HepG2 (cell line): Measurements from ENCODE around the gene TMEM132D. TPM values are rescaled to one million over a fixed set of nuclear protein-coding genes. Genes with fewer than 3 reads are reported as not detected.

ENCODE experiments used
- ATAC-seq: fragments of 200-7000 bp; cut with Tn5 transposase; 3 replicates; pipeline ENCODE4 v1.9.1; 2020; ENCODE audit warnings: mild to moderate bottlenecking, moderate library complexity
- BruUV-seq: library from RNA; stranded (reverse); fragments of 400-500 nt; replicated peaks from 2 replicates; lab custom pipeline; 2021; lab: Mats Ljungman, UMichigan
- CTCF ChIA-PET: fragments of 300-600 bp; formaldehyde crosslinking; extraction: SDS; loops from one replicate; lab custom pipeline; 2021; ENCODE audit warnings: low total read pairs, inconsistent platforms, low intra/inter-chr PET ratio; lab: Yijun Ruan, JAX
- POLR2A ChIA-PET: fragments of 350-600 bp; sonication (Branson Sonifier 250); formaldehyde crosslinking; loops from one replicate; lab custom pipeline; 2020; ENCODE audit warnings: antibody characterized with exemption, inconsistent platforms; lab: Yijun Ruan, JAX
- DNase-seq: peaks from one replicate; pipeline ENCODE4 v3.0.0-alpha.2; 2015; ENCODE audit warnings: low spot score
- FAIRE-seq: peaks from 3 replicates; lab custom pipeline; 2011; peaks lifted over from hg19 to GRCh38; lab: Jason Lieb, UNC
- H2AFZ ChIP-seq: one replicate; pipeline ENCODE4 v1.6.1; 2011; ENCODE audit warnings: low read length, inconsistent platforms
- H3K27ac ChIP-seq: fragments of 300-600 bp; 3 replicates; pipeline ENCODE4 v1.8.0; 2011; ENCODE audit warnings: mixed run types, mild to moderate bottlenecking, mixed read lengths, low read length, inconsistent platforms; ENCODE audit not compliant: insufficient read depth; ENCODE audit errors: extremely low read length
- H3K27me3 ChIP-seq, 2 experiments: fragments of 200-600 bp in 1 of 2; 2 replicates in 1 of 2; 3 replicates in 1 of 2; pipeline versions ENCODE4 v1.6.0 to v1.8.0; 2011; ENCODE audit warnings: low read length in 2 of 2, mild to moderate bottlenecking in 2 of 2, moderate library complexity in 2 of 2, inconsistent platforms in 1 of 2; ENCODE audit not compliant: insufficient read depth in 2 of 2, control insufficient read depth in 1 of 2
- H3K36me3 ChIP-seq, 2 experiments: fragments of 200-600 bp in 1 of 2; replicated peaks in 1 of 2; 2 replicates in 1 of 2; 3 replicates in 1 of 2; pipeline versions ENCODE4 v1.5.1 to v1.8.0; 2011; ENCODE audit warnings: low read length in 2 of 2, inconsistent platforms in 1 of 2; ENCODE audit not compliant: insufficient read depth in 2 of 2, control insufficient read depth in 1 of 2
- H3K4me1 ChIP-seq: 2 replicates; pipeline ENCODE4 v1.5.1; 2012; ENCODE audit warnings: low read length, inconsistent platforms; ENCODE audit not compliant: insufficient read depth
- H3K4me2 ChIP-seq: 2 replicates; pipeline ENCODE4 v1.6.0; 2011; ENCODE audit warnings: low read depth, low read length, inconsistent platforms
- H3K4me3 ChIP-seq, 3 experiments: fragments of 200-600 bp in 1 of 3; sonication (generic), shearing (Covaris generic) in 1 of 3; replicated peaks in 1 of 3; 2 replicates each; pipeline ENCODE4 v1.5.1; 2011 to 2016; ENCODE audit warnings: low read length in 3 of 3, inconsistent platforms in 2 of 3, low read depth in 2 of 3, mild to moderate bottlenecking in 2 of 3, control low read depth in 1 of 3, mixed read lengths in 1 of 3; ENCODE audit not compliant: insufficient read depth in 1 of 3
- H3K79me2 ChIP-seq: one replicate; pipeline ENCODE4 v1.6.1; 2011; ENCODE audit warnings: low read length, inconsistent platforms; ENCODE audit not compliant: insufficient read depth
- H3K9ac ChIP-seq: 2 replicates; pipeline ENCODE4 v1.6.0; 2011; ENCODE audit warnings: mild to moderate bottlenecking, low read depth, low read length, inconsistent platforms; ENCODE audit not compliant: insufficient read depth
- H3K9me3 ChIP-seq: 2 replicates; pipeline ENCODE4 v1.5.1; 2012; ENCODE audit warnings: mild to moderate bottlenecking, low read length
- H4K20me1 ChIP-seq: 2 replicates; pipeline ENCODE4 v1.6.0; 2011; ENCODE audit warnings: inconsistent platforms, mild to moderate bottlenecking, low read length, moderate library complexity; ENCODE audit not compliant: insufficient read depth
- AGO2 ChIP-seq: fragments of 200-400 bp; formaldehyde crosslinking; optimal IDR thresholded peaks from 2 replicates; pipeline ENCODE3; 2017; ENCODE audit warnings: mild to moderate bottlenecking, low read depth, low read length, moderate library complexity
- HOXD1 ChIP-seq: sonication (generic); formaldehyde crosslinking; IDR thresholded peaks from 2 replicates; pipeline ENCODE4 v1.5.0; 2020; ENCODE audit warnings: missing genetic modification reagents
- SOX5 ChIP-seq: IDR thresholded peaks from 2 replicates; pipeline ENCODE4 v1.6.1; 2016; ENCODE audit warnings: borderline replicate concordance
- ZGPAT ChIP-seq: IDR thresholded peaks from 2 replicates; pipeline ENCODE4 v1.6.1; 2016; ENCODE audit warnings: mild to moderate bottlenecking
- ZMYM3 ChIP-seq: sonication (generic); formaldehyde crosslinking; IDR thresholded peaks from 2 replicates; pipeline ENCODE4 v1.5.1; 2020; ENCODE audit warnings: mild to moderate bottlenecking, missing genetic modification reagents
- ZNF10 ChIP-seq: sonication (generic); formaldehyde crosslinking; IDR thresholded peaks from 2 replicates; pipeline ENCODE4 v1.4.0; 2020; ENCODE audit warnings: mild to moderate bottlenecking, low read depth, missing genetic modification reagents, borderline replicate concordance
- ZNF460 ChIP-seq: sonication (generic); formaldehyde crosslinking; IDR thresholded peaks from 2 replicates; pipeline ENCODE4 v1.5.1; 2020; ENCODE audit warnings: missing genetic modification reagents, mild to moderate bottlenecking, borderline replicate concordance
- ZNF570 ChIP-seq: sonication (generic); formaldehyde crosslinking; IDR thresholded peaks from 2 replicates; pipeline ENCODE4 v1.4.0; 2020; ENCODE audit warnings: mild to moderate bottlenecking, missing genetic modification reagents, borderline replicate concordance
- ZNF572 ChIP-seq: sonication (generic); formaldehyde crosslinking; IDR thresholded peaks from 2 replicates; pipeline ENCODE4 v1.5.1; 2020; ENCODE audit warnings: mild to moderate bottlenecking, missing genetic modification reagents
- WGBS: methylation state at CpG from one replicate; pipeline ENCODE4 v1.1.6; 2017; ENCODE audit warnings: low lambda C conversion rate; 5-methylcytosine and 5-hydroxymethylcytosine counted together
- in situ Hi-C: cut with HindIII; loops from 2 replicates; pipeline ENCODE4 v1.10.0; 2017; ENCODE audit warnings: low pct_unique_long_range_greater_than_20kb; ENCODE audit not compliant: extremely low pct_ligation_motif_present
- intact Hi-C: fragments of 100-400 bp; cut with micrococcal nuclease; formaldehyde crosslinking; loops from one replicate; pipeline ENCODE4 v1.10.0; 2022; ENCODE audit not compliant: unreplicated experiment
- polyA plus RNA-seq, 8 experiments: library from polyadenylated mRNA; depleted of rRNA in 3 of 8; stranded (reverse) in 7 of 8; unstranded in 1 of 8; fragments of >200 nt; fragmentation: Illumina TruSeq in 4 of 8; extraction: Trizol in 4 of 8; gene quantifications; 2 replicates each; pipeline versions ENCODE4 v1.2.1 to v1.2.3, GENCODE V29; 2011 to 2016; ENCODE audit warnings: low read depth in 4 of 8, missing spikeins in 1 of 8, mixed read lengths in 1 of 8; ENCODE audit not compliant: insufficient read depth in 1 of 8
- total RNA-seq, 5 experiments: library from RNA; depleted of rRNA; stranded (reverse); fragments of >200 nt; fragmentation: Illumina TruSeq; extraction: Trizol; gene quantifications; 2 replicates each; pipeline ENCODE4 v1.2.3, GENCODE V29; 2016; ENCODE audit warnings: low read depth in 1 of 5

Gene TMEM132D
- total and polyA plus RNA-seq, 2 of the 13 experiments (the other 11 are each of a cell fraction or from before 2014, with no cell fraction given), result not detected

GRCh38 chr12:129383956-129384355, 519.9 kb downstream of the TMEM132D start:
- ATAC-seq (no peak), FAIRE-seq (no peak), DNase-seq (no peak)
- WGBS, result 23% methylated on average over 8 of the region's 9 CpGs
- intact Hi-C loops (no loop called here), in situ Hi-C loops (no loop called here)
- no peak overlapping the region for H3K4me2 ChIP-seq
- H4K20me1 ChIP-seq, result no peaks in the 10 kb centered on the region
- H3K4me3 ChIP-seq, result no peak overlapping the region
- no peak overlapping the region for H3K27ac ChIP-seq
- H2AFZ ChIP-seq, result no peak overlapping the region
- CTCF ChIA-PET, result no interaction called here
- no peak overlapping the region for H3K9ac ChIP-seq
- no peaks in the 10 kb centered on the region for H3K36me3 ChIP-seq
- BruUV-seq, result no TSS peak
- peaks cover 15% of the 10 kb centered on the region for H3K9me3 ChIP-seq
- POLR2A ChIA-PET, result no interaction called here
- H3K79me2 ChIP-seq, result no peaks in the 10 kb centered on the region
- no peaks in the 10 kb centered on the region for H3K27me3 ChIP-seq
- no peak for TF ChIP-seq ZNF570 (CRISPR knock-in tag)
- TF ChIP-seq ZNF10 (CRISPR knock-in tag), result no peak
- no peak for TF ChIP-seq ZNF460 (CRISPR knock-in tag)
- no peak for TF ChIP-seq HOXD1 (CRISPR knock-in tag)
- no peak for TF ChIP-seq ZNF572 (CRISPR knock-in tag)
- TF ChIP-seq AGO2, result no peak
- no peak for TF ChIP-seq SOX5 (CRISPR knock-in tag)
- TF ChIP-seq ZMYM3 (CRISPR knock-in tag), result no peak
- TF ChIP-seq ZGPAT, result no peak
- no peaks in the 10 kb centered on the region for H3K4me1 ChIP-seq
